NCI-H524 (cell line): ENCODE results near the gene ZNF215.
"Not testable (repeated sequence)": the region's sequence is repeated elsewhere in the genome, so short reads cannot be mapped to it uniquely, and the experiment has no call there.

Source experiments
- DNase-seq, 2 experiments: peaks; one replicate each; lab custom pipeline; 2025; lab: John Stamatoyannopoulos, UW

Gene ZNF215

DNA sequence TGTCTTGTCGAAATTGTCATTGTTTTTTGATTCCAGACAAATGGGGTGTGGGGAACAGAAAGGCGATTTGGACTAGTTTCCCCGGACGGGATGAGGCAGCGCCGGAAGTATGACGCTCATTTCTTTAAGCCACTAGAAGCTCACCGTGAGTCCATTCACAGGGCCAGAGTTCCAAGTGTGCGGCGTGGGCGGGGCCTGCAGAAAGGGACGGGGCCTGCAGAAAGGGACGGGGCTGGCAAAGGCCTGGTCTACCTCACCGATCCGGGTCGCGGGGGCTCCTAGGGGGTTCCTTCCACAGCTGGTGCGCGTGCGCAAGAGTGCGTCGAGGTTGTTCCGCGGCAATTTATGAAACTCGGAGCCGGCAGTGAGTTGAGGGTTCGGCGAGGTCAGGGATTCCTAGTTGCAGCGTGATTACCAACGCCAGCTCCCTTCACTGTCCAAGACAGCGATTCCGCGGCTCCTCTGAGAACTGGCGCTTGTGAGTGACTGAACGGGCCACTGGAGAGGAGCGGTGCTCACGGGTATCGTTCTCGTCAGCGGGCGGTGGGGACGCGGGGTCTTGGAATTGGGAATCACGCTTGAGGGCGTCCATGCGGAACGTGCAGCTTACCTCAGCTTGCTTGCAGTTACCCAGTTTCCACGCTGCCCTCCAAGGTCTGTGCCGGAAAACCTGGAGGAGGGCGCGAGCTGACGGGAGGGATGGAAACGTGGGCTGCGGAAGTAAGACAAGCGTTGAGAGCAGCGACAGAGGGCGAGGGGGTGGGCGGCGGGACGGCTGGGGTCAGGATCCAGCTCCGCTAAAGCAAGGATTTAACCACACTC, at the start of gene ZNF215:
ZNF215 (plus strand) TSS at position 219 of the 822 bp plus-strand sequence. CDS start 5,847 bp downstream, outside the sequence.
- DNase-seq, result peak; percentile 69 to 82

DNA sequence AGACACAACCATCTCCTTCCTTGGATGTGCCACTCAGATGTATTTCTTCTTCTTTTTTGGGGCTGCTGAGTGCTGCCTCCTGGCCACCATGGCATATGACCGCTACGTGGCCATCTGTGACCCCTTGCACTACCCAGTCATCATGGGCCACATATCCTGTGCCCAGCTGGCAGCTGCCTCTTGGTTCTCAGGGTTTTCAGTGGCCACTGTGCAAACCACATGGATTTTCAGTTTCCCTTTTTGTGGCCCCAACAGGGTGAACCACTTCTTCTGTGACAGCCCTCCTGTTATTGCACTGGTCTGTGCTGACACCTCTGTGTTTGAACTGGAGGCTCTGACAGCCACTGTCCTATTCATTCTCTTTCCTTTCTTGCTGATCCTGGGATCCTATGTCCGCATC, 49.3 kb upstream of the ZNF215 start:
- DNase-seq, result no peak

DNA sequence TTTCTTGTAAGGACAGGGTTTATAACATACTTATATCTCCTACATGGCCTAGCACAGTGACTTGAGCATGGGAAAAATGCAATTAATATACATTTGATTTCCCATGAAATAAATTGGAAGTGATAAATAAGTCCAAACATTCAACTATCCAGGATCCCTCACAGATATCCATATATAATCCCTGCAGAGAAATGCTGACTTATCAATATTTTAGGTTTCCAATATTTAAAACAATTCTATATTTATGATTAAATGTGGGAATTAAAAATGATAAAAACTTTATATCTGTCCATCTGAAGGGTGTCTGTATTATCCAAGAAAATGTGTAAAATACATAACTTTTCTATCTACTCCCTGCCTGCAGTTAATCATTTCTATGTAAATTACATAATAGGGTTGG, 43.5 kb upstream of the ZNF215 start:
- no peak for DNase-seq

DNA sequence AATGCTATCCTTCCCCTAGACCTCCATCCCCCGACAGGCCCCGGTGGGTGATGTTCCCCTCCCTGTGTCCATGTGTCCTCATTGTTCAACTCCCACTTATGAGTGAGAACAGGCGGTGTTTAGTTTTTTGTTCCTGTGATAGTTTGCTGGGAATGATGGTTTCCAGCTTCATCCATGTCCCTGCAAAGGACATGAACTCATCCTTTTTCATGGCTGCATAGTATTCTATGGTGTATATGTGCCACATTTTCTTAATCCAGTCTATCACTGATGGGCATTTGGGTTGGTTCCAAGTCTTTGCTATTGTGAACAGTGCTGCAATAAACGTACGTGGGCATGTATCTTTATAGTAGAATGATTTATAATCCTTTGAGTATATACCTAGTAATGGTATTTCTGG, 38.5 kb upstream of the ZNF215 start:
- DNase-seq, result not testable (repeated sequence)

DNA sequence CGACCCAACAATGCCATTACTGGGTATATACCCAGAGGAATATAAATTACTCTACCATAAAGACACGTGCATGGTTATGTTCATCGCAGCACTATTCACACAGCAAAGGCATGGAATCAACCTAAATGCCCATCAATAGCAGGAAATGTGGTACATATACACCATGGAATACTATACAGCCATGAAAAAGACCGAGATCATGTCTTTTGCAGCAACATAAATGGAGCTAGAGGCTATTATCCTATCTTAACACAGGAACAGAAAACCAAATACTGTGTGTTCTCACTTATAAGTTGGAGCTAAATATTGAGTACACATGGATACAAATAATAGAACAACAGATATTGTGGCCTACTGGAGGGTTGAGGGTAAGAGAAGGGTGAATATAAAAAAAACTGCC, 37.4 kb upstream of the ZNF215 start:
- DNase-seq, result no peak

DNA sequence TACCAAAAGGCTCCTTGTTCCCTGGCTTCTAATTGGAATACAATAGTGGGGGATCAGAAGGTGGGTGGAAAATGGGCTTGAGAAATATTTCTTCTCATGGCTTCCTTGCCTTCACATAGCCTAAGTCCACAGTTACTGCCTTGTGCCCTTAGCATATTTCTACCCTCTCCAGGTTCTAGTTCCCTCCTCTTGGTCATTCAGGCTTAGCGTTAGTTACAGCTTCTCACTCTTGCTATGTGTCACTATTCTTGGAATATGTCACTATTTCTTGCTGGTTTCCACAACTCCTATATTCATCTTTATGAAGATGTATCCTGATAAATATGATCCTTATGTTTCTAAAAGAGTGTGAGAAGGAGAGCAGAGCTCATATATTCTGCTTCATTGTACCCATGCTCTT, 36.4 kb upstream of the ZNF215 start:
- DNase-seq, result no peak

DNA sequence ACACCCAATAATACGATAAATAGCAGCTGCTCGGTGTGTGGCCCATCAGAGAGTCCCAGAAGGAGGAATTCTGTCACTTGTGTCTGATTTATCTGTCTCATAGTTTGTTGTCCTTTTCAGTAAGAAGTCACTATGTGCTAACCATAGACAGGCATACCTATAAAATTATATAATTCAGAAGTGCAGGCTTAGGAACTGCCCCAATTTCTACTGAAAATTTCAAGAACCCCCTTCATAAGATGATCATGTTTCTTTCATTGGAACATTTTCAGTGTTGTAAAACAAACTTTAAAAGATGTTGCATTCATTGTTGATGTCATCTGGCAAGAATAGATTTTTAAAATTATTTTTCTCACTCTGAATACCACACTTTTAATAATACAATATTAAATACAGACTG, 33.8 kb upstream of the ZNF215 start, which contains the start of gene OR2D2:
OR2D2 (minus strand) TSS at position 101 of the 400 bp plus-strand sequence; CDS start at position 101, 0 bp downstream.
- DNase-seq, result no peak

DNA sequence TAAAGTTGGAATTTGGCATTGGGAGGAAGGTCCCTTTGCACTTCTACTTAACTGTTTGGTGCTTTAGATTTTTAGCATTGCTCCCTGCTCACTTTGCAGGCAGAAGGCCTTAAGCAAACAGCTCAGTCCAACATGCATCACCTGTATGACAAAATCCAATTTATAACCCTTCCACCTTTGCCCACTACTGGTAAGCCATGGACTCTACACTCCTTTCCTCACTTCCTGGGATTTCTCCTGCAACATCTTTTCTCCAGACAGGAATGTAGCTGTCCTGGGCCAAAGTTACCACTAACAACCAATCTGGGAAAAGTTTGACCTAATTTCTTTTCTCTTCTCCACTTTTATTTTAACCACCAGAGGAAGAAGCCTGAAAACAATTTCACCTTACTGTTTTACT, 32.1 kb upstream of the ZNF215 start:
- DNase-seq, result no peak

DNA sequence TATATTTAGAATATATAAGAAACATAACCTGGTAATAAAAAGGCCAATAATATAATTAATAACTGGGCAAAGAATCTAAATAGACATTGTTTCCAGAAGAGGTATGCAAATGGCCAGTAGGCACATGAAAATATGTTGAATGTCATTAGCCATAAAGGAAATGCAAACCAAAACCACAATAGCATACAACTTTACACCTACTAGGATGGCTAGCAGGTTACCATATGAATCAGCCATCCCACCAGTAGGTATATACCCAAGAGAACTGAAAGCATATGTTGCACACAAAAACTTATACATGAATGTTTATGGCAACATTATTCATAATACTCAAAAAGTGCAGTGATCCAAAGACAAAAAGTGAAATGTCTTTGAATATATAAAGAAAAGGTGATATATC, 31.2 kb upstream of the ZNF215 start:
- no peak for DNase-seq

DNA sequence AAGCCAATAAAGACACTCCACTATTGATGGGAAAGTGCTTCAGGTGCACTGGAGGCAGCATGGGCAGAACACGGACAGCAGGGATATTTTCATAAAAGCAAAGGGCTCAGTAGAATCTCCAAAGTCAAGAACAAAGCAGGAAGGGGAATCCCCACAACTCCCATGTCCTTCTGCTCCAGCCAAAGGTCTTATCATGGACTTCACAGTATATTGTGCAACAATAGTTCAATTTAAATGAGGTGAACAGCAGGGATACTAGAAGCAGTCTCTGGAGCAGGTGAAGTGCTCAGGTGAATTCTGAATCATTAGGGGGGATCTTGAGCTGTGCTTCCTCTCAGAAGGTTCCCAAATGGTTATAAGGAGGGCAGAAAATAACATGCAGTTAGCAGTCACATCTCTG, 27.3 kb upstream of the ZNF215 start:
- no peak for DNase-seq

DNA sequence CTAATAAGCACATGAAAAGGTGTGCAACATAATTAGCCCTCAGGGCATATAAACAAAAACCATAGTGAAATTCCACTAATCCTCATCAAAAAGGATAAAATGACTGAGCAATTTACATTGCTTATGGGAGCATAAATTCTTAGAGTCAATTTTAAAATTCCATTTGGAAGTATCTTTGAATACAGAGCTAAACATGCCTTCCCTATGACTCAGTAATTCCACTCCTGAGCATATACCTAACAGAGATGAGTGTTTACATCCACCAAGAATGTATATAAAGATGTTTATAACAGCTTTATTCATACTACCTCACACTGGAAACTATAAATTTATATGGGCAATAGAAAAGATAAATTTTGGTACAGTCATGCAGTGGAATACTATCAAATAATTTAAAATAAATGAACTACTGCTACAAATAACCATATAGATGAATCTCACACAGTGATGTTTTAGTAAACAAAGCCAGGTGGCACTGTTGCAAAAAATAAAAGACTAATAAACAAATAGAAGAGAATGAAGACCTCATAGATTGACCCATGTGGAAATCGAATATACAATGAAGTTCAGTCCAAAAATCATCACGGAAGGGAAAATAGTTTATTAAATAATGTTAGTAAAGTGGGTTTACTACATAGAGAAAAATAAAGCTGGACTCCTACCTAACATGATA, 25.8 kb upstream of the ZNF215 start:
- no peak for DNase-seq

DNA sequence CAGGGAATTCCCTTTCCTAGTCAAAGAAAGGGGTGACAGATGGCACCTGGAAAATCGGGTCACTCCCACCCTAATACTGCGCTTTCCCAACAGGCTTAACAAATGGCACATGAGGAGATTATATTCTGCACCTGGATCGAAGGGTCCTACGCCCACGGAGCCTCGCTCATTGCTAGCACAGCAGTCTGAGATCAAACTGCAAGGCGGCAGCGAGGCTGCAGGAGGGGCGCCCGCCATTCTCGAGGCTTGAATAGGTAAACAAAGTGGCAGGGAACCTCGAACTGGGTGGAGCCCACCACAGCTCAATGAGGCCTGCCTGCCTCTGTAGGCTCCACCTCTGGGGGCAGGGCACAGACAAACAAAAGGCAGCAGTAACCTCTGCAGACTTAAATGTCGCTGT, 21.4 kb upstream of the ZNF215 start:
- not testable (repeated sequence) for DNase-seq

DNA sequence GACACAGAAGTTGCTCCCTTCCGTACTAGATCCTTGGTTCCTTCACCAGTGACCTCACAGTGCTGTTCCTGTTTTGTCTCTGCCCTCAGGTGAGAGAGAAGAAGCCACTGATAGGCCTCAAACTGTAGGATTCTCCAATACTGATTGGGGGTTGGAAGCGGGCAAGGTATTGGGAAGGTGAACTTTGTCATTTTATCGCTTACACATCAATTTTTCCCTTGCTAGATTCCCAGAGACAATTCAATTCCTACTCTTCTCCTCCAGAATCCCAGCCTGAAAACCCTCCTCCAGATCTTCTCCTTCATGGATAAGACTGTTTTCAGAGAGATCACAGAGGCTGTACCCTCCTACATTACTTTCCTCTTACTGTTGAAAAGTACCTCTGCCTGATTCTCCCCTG, 14.8 kb upstream of the ZNF215 start:
- DNase-seq, result no peak

DNA sequence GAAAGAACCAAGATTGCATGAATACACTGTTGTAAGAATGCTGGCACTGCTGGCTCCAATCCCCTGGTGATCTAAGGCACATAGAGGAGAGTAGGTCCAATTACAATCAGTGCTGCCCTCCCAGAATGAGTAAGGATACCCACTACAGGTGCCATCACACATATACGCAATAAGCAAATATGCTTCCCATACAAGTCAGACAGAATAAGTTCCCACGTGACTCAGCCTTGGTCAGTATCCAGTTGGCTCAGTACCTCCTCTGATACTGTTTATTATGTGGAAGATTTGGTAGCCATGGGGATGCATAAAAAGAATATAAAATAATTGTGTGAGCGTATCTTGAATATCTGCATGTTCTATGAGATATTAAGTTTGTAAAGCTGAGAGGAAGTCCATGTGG, 14.3 kb upstream of the ZNF215 start:
- no peak for DNase-seq

DNA sequence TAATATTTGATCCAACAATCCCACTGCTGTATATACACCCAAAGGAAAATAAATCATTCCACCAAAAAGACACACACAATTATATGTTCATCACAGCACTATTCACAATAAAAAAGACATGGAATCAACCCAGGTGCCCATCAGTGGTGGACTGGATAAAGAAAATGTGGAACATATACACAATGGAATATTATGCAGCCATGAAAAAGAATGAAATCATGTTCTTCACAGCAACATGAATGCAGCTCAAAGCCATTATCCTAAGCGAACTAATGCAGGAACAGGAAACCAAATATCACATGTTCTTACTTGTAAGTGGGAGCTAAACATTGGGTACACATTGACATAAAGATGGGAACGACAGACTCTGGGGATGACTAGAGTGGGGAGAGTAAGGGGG, 6.5 kb upstream of the ZNF215 start:
- DNase-seq, result no peak

DNA sequence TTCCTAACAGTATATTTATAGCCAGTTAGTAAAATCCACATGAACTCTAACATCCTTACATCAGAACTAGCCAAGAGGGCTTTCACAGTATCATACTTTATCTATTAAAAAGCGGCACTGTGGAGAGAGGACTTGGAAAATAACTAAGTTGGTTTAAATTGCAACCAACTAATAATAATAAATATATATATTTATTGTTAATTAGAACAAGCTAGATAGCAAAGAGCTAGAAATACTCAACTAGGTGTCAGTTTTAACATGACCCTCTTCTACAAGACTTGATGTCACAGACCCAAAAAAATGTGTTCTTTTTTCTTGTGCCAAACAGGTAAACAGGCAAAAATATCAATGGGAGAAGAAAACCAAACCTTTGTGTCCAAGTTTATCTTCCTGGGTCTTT, 5.5 kb upstream of the ZNF215 start, which contains the start of gene OR2D3:
OR2D3 (plus strand) TSS at position 301 of the 400 bp plus-strand sequence; CDS start at position 301, 0 bp downstream.
- DNase-seq, result no peak

DNA sequence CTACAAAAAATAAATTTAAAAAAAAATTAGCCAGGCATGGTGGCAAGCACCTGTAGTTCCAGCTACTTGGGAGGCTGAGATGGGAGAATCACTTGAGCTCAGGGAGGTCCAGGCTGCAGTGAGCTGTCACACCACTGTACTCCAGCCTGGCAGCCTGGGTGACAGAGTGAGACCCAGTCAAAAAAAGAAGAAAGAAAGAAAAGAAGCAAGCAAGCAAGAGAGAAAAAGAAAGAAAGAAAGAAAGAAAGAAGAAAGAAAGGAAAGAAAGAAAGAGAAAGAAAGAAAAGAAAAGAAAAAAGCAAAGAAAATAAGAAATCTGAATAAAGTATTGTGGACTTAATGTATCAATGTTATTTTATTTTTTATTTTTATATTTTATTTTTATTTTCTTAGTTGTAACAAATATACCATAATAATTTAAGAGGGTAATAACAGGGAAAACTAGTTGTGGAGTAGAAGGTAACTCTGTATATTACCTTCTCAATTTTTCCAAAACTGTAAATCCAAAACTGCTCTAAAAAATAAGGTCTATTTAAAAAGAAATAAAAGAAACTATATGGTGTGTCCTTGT, 1.1 kb upstream of the ZNF215 start:
- DNase-seq, result no peak

DNA sequence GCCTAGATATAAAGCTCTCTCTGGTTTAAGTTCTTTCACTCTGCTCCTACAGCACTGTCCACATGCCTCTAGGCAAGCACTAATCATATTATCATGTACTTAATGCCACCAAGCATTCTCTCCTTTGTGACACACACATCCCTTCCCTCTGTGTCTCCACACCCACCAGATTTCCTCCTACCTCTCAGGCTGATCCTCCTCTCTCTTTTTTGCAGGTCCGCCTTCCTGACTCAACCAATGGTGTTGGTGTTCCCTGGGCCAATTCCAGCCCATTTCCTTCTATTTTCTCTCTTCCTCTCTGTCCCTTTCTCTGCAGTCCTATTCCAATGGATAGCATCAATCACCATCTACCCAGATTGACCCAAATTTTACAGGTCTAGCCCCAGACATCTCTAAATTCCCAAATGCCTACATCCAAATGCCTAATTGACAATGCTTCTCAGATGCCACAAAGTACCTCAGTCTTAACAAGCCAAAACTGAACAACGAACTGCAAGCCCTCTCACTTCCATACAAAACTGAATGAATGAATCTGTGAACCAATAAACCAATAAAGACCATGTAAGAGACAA, 504 bp upstream of the ZNF215 start:
- peak; percentile 18 to 37 for DNase-seq

DNA sequence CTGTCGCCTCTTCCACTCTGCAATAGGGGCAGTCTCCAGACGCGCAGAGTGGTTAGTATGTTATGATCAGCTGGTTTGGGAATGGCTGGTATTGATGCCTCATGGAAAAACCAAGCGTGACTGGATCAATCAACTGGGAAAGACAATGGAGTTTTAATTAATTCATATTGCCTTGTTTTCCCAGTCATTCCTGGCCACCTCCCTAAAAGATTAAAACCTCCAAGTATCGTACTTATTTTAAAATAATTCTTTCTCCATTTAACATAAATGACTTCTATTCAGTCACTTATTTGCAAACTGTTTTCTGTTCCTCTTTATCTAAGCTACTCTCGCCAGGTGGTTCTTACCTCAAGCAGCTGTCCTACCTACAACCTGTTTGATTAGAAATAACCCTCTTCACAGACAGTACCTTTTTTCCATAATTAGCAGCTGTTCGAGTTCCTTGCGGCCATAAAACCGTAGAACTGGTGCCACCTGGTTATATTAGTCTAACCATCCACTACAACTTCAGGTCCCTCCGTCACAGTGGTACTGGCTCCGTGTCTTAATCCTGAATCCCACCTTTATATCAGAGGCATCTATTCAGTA, 898 bp downstream of the ZNF215 start:
- peak in 1 of 2 experiments; percentile 39 for DNase-seq

DNA sequence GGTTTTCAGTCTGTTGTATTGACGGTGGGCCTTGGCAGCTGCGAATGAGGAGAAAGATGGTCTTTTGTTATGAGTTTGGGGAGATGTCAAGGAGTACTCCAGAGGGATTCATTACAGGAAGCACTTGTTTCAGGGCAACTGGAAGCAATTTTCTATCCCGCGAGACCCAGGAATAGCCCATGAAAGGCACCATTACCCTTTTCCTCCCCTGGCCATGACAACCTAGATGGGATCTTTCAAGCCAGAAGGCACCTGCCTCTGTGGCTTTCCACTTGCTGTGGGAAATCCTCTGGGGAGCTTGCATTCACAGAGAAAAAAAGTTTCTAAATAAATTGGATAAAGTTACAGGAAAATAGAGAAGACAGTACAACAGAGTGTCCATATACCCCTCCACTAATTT, 2.7 kb downstream of the ZNF215 start:
- DNase-seq, result no peak

DNA sequence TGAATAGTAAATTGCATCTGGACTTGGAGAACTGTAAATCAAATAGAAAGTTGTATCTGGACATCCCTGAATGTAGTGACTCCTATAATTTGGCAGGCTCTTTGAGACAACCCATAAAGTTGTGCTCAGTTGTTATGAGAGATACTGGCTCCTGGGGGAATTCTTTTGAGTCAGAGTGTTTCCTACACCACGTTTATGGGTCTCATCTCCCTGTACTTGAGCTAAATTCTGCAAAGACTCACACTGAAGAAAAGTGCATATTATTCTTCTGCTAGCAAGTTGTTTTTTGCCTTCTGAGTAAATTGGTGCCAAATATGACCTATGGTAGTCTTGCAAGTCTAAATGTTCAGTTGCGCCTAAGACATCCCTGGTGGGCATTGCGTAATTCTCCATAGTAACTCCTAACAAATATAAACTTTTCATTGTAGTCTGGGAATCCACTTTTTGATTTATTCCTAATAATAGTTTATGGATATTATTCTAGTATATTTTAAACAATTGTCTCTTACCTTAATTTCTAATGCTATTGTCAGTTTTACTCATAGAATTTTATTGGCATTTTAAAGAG, 5.0 kb downstream of the ZNF215 start:
- no peak for DNase-seq

DNA sequence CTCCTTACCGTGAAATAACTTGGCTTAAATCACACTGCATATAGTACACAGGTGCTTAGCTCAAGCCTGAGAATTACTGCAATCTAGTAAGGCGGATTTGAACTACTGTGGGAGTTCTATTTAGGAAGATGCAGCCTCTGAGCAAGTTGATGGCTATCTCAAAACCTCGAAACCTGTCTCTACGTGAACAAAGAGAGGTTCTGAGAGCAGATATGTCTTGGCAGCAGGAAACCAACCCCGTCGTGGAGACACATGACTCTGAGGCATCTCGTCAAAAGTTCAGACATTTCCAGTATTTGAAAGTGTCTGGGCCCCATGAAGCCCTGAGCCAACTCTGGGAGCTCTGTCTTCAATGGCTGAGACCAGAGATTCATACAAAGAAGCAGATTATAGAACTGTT, 5.9 kb downstream of the ZNF215 start:
- DNase-seq, result no peak
